GM19467 (cell line): ENCODE results near the gene DENND5B.
"Not testable (repeated sequence)": the region's sequence is repeated elsewhere in the genome, so short reads cannot be mapped to it uniquely, and the experiment has no call there.

ENCODE experiments used
- ATAC-seq: cut with Tn5 transposase; IDR thresholded peaks from one replicate; pipeline ENCODE4 v1.9.1; 2021; ENCODE audit warnings: mild to moderate bottlenecking, moderate library complexity; ENCODE audit not compliant: unreplicated experiment

DENND5B gene

DNA sequence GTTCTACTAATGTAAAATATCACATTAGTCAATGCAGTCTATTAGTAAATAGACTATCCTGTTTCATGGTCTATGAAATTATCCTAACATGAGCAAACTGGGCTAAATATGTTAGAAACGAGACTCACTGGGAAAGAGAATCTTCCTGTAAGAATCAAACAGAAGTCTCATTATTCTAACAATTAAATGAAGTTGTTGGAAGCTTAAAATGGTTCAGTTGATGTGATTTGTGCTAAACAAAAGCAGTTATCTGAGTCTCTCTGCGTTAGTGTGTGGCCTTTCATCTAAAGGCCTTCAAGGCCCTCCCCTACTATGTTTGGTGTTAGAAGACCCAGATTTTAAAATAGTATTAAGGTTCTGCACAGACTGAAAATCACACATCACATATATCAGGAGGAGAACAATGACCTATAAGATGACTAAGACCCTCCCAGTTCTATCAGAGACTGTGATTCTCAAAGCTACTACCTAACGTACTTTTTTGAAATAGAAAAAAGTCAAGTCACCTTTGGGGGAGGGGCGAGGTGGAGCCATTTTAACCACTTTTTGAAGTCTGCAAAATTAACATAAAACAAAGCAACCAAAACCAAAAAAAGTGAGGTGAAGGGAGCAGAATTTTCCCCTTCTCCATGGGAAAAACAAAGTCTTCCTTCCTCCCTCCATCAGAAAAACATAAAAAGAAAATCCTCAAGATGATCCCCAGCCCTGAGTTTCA lies 82.3 kb downstream of the DENND5B start:
- ATAC-seq, result no peak

DNA sequence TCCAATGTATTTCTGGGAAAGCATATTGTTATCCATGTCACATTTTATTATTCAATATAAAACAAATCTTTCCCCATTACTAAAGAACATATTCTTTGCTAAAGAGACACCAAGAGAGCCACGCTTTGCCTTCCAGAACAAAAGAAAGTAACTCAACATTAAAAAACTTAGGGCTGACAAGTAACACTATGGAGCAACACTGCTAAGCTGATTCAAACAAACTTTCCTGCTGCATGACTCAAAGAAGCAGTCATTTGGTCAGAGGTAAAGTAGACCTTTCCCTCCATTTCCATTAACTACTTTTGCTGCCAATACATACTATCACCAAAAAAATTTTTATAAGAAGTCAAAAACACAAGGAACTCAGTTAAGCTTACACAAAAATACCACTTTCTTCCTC lies 83.0 kb downstream of the DENND5B start:
- ATAC-seq, result no peak

DNA sequence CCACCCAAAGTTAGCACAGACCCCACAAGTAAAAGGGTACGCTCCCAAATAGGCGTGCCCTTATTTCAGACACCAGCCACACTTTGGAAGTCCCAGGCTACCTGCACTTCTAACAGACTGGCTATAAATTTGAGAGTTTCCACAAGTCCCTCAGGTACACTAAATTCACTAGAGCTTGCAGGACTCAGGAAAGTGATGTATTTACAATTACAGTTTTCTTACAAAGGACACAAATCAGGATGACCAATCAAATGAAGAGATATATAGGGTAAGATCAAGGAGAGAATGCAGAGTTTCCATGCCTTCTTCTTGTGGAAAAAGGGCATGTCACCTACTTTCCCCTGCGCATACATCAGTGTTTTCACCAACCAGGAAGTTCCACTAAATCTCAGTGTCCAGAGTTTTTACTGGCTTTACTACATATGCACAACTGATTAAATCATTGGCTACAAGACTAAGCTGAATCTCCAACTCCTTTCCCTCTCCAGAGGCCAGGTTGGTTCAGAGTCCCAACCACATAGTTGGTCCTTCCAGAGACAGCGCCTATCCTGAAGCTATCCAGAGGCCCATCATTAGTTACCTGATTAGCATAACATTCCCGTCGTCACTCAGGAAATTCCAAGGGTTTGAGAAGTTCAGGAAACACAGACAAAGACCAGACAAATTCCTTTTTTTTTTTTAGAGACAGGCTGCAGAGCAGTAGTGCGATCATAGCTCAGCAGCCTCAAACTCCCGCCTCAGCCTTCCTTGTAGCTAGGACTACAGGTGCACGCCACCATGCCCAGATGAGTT lies 84.2 kb downstream of the DENND5B start:
- no peak for ATAC-seq

DNA sequence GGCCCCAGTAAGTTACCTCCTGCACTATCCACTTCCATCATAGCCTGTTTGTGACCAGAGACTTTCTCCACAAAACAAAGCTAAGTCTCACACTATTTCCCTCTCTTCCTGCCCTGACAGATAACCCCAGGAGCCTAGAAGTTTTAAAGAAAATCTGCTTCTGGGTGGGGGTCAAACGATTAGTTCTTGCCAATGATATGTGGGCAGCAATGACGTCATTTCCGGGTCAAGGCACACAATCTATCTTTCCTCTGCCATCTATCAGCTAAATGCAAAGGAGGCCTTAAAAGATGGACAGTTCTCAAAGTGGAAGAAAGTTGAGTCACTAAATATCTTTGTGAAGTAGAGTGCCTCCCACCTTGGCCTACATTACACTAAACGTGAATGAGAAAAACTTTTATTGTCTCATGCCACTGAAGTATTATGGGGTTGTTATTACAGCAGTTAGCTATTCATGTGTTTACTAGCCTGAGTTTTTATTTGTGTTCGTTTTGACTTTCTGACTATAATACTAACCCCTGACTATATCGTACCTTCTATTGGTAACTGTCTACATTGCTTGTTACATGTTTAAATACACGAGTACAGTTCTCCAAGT lies 86.2 kb downstream of the DENND5B start:
- no peak for ATAC-seq

DNA sequence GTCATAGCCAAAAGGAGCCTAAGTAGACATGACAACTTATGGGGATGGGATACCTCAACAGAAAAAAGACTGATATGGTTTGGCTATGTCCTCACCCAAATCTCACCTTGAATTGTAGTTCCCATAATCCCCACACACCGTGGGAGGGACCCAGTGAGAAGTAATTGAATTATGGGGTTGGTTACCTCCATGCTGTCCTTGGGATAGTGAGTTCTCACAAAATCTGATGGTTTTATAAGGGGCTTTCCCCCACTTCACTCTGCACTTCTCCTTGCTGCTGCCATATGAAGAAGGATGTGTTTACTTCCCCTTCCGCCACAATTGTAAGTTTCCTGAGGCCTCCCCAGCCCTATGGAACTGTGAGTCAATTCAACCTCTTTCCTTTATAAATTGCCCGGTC lies 89.9 kb downstream of the DENND5B start:
- ATAC-seq, result not testable (repeated sequence)

DNA sequence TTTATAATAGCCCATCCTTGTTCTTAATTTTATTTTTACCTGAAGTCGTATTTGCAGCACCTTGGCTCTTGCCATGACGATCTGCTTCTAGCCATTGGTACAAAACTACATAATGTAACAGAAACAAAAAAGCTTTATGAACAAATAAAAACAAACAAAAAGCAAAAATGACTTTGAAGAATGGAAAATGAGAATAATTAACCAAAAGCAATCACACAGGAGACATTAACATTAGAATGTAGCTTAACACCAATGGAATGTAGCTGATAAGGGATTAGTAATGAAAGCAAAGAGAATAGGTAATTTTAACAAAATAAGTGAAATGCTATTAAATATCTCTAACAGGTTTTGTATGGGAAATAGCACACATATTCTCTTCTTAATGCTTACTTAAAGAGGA lies 91.4 kb downstream of the DENND5B start:
- ATAC-seq, result no peak

DNA sequence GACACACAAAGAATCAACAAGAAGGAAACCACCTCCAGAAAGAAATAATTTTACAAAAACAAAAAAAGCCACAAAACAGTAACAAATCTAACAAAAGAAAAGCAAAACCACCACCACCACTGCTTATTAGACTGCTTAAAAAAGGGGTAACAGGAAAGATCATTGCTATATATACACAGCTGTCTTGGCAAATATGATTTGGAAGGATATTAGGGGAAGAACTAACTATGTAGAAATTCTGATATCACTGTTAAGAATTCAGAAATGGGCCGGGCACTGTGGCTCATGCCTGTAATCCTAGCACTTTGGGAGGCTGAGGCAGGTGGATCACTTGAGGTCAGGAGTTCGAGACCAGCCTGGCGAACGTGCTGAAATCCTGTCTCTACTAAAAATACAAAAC lies 92.5 kb downstream of the DENND5B start:
- ATAC-seq, result no peak

DNA sequence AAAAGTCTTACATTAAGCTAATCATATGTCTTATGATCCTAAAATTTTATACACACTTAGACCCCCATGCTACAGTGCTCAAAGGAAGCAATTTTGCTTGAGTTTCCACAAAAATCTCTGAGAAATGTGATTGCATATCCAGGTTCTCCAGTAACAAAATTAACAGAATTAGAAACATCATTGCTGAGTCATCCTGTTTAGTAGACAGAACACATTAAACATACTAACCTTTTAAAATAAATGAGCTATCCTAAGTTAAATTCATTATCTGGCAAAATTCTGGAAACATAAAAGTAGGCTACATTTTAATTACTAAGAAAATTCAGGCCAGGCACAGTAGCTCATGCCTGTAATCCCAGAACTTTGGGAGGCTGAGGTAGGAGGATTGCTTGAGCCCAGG lies 94.7 kb downstream of the DENND5B start:
- no peak for ATAC-seq

DNA sequence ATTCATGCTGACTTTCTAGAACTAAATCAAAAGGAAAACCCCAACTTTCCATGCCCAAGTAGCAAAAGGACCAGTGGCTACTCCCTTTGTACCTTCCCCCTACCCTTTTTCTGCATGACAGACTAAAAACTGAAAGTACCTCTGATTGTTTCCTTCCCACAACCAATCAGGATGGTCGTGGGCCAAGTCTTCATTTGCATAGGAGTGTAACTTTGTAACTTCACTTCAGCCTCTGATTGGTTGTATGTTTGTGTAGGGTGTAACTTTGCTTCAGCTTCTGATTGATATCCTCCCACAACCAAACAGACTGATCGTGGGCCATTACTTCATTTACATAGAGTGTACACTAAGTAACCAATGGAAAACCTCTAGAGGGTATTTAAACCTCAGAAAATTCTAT lies 96.5 kb downstream of the DENND5B start:
- no peak for ATAC-seq

DNA sequence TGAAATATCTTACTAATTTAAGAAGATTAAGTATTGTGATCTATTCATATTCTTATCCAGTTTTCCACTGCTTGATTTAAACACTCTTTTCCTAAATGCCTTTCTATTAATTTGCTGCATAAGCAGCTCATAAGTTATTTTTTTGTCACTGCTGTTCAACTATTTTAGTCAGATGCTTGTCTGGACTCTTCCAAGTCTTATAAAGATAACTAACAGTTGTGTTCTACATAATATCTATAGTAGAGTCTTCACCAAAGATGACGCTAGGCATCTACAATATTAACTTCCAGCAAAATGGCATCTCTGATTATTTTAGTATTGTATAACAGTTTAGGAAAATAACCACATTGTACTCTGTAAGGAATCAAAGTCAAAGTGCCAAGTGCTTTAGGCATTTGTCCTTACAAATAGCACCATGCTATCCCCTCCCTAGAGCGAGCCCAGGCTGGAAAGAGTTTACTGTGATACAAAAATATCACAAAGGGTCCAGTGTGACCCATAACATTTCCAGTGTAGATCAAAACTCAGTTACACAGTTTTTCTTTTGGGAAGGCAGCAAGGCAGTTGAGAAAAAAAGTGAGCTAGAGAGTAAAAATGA lies 98.2 kb downstream of the DENND5B start:
- ATAC-seq, result no peak

DNA sequence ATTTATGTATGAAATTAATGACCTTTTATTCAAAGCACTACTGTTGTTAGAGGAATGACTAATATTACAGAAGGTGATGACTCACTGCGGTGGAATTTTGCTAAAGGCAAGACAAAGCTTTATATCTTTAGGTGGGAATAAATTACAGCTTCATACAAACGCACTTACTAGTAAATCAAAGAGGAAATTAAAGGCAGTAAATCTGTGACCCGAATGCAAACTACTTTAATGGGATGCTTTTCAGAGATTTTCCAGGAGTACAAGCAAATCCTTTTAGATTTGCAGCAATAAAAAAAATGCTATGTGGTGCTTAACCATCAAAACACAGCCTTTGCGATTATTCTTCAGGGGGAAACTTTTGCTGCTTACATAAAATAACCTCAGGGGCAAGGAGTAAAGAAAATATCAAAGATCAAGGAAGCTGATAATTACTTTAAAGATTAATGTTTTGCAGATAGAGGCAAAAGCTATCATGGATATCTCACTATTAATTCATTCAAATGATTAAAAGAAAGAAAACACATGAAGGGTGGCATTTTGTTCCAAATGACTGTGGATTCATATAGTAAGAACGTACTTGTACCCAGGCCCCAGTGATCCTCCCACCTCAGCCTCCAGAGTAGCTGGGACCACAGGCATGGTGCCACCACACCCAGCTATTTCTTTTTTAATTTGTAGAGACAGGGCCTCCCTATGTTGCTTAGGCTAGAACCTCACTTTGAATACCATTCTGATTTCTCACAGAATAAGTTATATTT lies 98.9 kb downstream of the DENND5B start:
- ATAC-seq, result no peak

DNA sequence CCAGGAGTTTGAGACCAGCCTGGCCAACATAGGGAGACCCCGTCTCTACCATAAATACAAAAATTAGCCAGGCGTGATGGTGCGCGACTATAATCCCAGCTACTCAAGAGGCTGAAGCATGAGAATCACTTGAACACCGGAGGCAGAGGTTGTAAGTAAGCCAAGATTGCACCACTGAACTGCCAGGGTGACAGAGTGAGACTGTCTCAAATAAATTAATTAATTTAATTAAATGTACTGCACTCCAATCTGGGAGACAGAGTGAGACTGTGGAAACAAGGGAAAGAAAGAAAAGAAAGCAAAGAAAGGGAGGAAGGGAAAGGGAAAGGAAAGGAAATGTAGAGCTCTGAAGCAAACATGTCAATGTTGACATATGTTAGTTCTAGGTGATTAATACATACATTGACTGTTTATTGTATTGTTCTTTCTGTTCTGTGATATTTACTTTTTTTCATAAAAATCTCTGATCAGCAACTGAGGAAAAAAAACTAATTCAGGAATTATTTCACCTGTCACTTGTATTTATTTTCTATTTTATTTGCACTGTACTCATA lies 99.6 kb downstream of the DENND5B start:
- no peak for ATAC-seq

DNA sequence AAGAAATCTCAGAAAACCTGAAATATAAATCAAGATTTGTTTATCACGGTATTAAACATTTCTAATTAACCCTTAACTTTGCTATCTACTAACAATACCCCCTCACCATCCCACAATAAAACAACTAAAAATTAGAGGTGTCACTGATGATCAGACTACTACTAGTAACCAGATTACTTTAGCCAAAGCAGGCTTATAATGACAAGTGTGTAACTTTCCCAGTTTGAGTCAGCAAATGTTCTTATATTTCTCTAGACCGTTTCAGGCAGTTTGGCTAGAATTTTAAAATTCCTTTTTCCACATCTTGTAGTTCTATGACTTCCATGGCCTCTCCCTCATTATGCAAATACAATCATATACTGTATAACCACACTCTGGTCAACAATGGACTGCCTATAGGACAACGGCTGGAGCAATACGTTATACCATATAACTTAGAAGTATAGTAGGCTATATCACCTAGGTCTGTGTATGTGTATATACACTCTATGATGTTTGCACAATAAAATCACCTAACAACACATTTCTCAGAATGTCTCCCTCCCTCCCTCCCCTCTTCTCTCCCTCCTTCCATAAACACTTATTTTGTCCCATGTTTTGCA lies 102.1 kb downstream of the DENND5B start:
- ATAC-seq, result no peak

DNA sequence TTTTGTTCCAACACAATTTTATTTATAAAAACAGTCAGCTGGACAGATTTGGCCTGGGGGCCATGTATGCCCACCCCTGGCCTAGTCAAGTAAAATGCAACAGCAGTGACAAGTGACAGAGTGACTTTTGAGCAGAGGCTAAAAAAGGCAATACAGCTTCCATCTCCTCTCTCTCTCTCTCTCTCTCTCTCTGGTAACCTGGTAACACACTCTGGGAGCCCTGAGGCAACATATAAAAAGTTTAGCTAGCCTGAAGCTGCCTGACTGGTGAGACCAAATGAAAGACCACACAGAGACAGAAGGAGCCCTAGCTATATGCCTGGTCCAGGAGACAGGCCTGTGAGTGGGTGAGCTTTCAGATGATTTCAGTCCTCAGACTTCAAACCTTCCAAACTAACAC lies 105.4 kb downstream of the DENND5B start:
- ATAC-seq, result no peak

DNA sequence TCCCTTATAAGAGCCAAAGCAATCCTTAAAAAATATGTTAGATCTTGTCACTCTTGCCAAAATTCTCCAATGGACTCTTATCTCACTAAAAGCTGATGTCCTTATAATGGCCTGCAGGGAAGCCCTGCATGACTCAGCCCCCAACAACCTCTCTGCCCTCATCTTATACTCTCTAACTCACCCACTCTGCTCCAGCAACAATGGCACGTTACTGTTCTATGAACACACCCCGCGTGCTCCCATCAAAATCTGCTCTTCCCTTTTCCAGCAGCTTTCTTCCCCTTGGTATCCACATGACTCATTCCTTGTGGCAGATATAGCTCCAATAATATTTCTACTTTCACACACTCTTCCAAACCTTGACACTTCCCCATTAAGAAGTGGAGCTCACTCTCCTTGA lies 108.1 kb downstream of the DENND5B start:
- ATAC-seq, result no peak

DNA sequence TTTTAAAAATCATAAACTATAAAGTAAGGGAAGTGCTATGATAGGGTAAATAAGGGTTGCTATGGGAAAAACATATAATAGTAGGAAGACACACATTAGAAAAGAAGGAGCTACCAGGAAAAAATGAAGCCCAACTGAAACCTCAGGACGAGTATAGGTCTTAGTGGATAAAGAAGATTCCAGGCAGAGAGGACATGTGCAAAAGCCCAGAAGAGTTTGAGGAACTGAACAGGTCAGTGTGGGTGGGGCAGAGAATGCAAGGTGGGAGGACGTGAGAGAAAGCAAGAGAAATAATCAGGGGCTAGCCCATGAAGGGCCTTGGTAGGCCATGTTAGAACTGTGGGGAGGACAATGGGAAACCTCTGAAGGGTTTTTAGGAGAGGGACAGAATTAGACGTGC lies 109.5 kb downstream of the DENND5B start:
- ATAC-seq, result no peak

DNA sequence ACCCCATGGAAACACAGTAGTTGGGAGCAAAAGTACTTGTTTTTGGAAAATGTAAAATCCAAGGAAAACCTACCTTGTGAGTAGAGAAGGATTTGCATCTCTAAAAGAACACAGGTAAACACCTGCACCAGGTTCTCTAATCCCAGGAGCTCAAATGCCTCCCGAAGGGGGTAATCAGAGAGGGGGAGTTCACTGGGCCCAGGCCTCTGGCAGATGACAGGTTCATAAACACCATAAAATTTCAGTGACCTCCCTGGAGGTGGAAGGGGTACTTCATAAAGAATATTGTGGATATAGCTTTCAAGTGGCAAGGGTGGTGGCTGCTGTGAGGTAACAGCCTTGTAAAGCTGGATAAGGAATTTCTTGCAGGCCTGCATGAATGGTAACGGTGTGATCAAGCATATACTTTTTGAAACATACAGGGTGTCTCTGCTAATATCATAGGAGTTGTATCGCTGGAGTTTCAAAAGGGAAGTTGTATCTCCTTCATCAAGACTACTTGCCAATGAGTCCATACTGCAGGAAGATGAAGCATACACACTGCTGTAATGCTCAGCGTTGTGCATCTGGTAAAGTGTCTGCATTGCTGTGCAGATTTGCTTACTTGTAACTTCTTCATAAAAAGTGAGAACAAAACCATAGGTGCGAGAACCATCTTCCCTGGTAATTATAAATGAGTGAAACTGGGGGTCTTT lies 111.3 kb downstream of the DENND5B start:
- no peak for ATAC-seq

DNA sequence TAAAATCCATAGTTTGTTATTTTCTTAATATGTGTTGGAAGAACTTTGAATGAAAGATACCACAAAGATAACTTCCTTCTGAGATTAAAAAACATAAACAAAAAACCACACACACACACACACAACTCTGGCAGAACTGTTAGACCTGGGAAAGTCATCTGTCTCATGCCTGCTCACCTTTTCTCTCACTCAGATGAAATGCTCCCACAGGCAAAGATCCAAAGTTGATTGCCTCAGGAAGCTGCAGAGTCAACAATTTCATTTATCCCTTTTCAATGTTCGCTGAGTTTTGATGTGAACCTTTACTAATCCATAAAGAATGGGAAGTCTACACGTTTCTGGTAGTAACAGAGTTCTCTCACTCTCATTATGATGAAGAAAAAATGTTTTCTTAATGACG lies 112.0 kb downstream of the DENND5B start:
- ATAC-seq, result no peak

DNA sequence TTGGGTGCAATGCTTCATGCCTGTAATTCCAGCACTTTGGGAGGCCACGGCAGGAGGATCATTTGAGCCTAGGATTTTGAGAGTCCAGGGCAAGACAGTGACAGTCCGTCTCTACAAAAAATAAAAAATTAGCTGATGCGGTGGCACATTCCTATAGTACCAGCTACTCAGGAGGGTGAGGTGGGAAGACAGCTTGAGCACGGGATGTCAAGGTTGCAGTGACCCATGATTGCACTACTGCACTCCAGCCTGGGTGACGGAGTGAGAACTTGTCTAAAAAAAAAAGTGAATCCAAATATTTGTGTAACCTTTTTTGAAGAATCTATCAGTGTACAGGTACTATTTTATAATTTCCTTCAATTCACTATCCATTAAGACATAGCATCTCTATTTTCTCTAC lies 112.5 kb downstream of the DENND5B start:
- no peak for ATAC-seq

DNA sequence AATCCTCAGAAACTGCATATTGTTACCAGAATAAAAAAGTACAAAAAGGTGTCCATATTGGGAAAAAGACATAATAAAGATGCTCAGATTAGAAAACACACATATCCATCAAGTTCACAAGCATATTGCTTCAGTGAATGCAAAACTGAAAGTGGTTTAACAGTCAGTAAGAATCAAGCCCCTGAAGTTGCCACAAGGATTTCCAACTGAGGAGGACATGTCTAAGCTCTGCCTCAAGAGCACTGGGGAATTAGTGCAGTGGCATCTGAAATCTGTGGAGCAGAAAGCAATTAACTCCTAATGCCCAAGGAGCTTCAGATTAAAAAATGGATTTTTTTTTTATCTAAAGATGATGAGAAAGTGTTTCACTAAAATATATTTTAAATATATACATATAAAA lies 113.2 kb downstream of the DENND5B start:
- no peak for ATAC-seq
